CD4-positive, alpha-beta T cell treated with Interferon gamma for 1 hour (primary cell): ENCODE data around the gene OBI1.
"Not testable (repeated sequence)": the region's sequence is repeated elsewhere in the genome, so short reads cannot be mapped to it uniquely, and the experiment has no call there.

Experiments used
- DNase-seq: peaks from one replicate; pipeline ENCODE4 v3.0.0-alpha.2; 2020

OBI1 gene

DNA sequence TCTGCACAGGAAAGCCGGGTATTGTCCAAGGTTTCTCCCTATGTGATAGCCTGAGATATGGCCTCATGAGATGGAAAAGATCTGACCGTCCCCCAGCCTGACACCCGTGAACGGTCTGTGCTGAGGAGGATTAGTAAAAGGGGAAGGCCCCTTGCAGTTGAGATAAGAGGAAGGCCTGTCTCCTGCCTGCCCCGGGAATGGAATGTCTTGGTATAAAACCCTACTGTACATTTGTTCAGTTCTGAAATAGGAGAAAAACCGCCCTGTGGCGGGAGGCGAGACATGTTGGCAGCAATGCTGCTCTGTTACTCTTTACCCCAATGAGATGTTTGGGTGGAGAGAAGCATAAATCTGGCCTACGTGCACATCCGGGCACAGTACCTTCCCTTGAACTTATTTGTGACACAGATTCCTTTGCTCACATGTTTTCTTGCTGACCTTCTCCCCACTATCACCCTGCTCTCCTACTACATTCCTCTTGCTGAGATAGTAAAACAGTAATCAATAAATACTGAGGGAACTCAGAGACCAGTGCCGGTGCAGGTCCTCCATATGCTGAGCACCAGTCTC lies 11.8 kb downstream of the OBI1 start:
- not testable (repeated sequence) for DNase-seq

DNA sequence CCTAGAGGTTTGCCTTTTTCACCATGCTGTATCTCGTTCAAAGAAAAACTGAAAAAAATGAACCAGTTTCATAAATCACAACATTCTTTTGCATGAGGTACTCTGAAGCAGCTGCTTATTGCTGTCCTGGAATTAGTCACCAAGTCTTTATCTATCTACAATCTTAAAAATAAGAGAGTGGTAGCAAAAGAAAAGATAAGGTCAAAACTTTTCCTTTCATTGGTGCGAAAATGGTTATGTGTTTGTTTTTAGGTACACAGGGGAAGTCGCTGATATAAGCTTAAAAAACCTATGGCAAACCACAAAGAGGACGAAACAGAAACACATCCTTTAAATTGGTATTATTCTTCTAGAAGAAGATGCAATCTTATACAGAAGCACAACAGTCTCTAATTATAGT lies 20.7 kb downstream of the OBI1 start:
- no peak for DNase-seq

DNA sequence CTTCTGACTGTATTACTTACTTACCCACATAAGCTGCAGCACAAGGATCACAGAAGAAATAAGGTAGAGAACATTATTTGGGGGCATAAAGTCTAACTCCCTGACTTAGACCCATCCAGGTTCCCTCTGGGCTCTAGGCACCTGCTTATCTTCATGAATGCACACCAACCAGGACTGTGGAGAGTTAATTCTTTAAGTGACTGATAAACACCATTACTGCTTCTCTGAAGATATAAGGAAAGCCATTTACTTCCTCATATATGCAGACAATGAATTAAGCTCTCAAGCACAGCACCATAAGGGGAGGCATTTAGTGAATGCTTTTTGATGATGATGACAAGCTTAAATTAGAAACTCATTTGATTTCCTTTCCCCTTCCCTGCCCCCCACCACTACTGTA lies 22.5 kb downstream of the OBI1 start:
- DNase-seq = no peak

DNA sequence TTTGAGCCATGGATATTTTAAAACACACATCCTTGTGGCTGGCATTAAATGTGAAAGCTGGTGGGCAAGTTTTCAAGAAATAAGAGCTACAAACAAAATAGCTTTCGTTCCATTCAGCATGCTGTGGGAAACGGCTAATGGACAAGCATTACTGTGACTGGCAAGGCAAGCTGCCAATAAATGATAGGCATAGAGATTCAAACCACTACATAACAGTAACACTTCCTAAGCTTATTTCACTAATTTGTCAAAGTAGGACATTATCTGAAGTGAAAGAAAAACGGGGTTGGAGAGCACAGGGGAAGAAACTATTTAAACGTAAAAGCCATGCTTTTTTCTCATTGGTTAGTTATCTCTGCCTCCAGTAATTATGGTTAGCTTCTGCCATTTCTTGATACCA lies 26.0 kb downstream of the OBI1 start:
- no peak for DNase-seq

DNA sequence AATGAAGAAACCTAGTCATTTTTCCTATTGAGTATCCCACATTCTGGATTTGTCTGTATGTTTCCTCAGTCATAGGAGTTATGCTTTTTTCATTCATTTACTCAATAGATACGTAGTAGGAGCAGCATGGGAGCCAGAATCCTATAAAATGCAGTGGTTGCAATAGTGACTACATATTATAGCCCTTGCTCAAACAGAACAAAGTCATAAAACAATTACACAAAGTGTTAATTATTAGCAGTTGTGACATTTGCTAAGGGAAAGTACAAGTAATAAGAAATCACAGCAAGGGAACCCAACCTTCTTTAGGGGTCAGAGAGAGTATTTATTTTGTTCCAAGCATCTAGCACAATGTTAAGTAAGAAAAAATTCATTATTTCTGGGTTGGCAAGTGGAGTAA lies 27.9 kb downstream of the OBI1 start:
- no peak for DNase-seq

DNA sequence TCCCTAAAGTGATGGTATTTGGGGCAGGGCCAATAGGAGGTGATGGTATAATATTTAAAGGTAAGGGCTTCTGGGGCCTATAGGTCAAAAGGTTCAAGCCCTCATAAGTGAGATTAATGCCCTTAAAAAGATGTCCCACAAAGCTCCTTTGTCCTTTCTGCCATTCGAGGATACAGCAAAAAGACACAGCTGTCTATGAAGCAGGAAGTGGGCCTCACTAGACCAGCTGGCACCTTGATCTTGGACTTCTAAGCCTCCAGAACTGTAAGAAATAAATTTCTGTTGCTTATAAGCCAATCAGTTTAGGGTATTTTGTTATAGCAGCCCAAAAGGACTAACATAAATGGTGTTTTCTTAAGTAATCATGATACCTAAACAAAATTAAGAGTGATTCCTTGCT lies 28.4 kb downstream of the OBI1 start:
- no peak for DNase-seq

DNA sequence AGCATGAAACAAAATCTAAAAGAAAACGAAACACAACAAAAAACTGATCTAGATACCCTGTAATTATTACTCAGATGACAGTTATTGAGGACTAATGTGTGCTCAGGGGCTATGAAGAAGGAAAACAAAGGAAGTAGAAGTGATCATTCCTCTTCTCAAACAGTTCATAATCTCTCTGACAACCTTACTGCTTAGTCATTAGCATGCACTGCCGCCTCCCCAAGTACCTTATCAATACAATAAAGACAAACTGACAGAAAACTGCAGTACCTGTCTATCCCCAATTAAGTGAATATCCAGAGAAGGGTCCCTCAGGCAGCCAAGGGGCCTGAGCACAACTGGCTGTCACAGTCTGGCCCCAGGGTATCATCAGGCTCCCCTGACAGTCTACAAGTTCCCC lies 33.6 kb downstream of the OBI1 start:
- DNase-seq = no peak

DNA sequence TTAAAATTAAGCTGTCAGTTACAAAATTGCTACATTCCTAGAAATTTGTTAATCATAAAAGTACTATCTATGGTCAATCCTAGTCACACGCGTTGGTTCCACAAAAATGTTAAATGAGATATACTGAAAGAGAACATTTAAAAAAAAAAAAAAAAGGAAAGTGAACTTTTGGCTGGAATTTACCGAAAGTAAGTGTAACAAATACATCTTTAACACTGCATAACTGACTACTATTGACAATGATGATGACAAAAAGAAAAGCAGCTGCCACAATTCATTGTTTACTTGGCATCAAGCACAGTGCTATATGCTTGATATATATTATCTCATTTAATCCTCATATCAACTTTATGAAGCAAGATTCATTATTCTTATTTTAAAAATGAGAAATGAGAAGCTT lies 35.8 kb downstream of the OBI1 start:
- DNase-seq = no peak

DNA sequence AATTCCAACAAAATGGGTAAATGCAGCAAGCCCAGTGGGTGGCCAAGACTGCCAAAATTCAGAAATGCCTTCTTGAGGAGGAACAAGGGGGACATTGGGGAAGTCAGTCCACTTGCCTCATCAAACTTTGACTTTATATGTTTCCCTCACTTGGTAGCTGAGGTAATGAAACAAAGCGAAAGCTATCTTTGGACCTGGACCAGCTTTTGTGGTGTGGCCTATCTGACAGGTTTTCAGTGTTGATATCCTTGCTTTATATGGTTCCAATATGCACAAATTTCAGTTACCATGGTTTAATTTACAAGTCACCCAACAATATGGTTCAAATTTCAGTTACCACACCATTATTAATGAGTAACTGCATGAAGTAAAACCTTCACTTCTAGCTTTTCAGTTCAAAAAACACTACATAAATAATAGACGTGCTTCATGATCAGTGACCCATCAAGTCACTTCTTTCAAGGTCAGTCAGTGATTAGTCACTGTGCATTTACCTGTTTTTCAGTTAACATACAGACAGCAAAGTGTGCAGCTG lies 38.0 kb downstream of the OBI1 start:
- DNase-seq = no peak

DNA sequence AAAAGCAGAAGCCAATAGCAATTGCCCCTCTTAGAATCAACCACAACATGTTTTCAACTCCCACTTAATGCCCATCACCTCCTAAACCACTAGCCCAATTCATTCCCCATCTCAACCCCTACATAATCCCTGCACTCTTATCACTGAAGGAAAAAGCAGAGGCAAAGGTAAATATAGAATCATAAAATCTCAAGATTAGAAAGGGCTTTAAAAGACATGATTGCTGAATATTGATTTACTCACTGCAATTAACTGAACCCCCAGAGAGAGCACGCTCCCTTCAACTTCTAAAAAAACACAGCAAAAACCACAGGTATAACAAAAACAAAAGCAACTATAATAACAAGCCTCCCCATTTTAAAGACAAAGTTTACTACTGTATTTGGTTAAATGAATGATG lies 40.5 kb downstream of the OBI1 start:
- DNase-seq = no peak

DNA sequence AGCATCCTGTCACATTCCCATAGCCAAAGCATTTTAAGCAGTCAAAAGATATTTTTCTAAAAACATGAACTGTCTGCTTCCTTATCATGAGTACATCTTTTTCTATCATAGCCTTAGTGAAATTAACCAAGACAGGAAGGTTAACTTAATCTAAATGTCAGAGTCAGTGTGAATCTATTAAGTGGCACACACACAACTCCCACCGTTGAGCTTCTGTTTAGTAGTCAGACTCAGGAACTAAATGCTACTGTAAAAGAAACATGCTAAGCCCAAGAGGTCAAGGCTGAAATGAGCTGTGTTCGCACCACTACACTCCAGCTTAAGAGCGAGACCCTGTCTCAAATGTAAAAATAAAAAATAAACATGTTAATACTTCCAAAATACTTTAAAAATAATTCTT lies 47.9 kb downstream of the OBI1 start:
- DNase-seq = no peak

DNA sequence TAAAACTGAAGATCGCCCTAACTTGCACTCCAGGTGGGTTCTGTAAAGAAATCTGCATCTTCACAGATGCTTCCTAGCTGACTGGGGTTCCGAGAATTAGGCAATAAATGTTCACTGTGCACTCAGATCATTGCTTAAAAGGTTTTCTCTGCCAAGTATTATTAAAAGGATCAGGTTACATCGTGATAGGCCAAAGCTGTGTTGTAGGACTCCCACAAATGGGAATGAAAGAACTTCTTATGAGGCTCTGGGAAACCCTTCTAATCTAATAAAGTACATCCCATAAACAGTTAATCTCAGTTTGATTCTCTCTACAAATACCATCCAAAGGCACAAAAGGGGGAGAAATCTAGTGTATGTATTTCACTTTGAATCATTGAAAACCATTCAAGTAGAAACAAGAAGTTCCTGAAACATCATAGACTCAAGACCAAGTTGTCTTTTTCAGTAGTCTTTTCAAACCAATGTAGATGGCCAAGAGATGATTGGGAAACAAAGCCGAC lies 48.5 kb downstream of the OBI1 start:
- DNase-seq = no peak

DNA sequence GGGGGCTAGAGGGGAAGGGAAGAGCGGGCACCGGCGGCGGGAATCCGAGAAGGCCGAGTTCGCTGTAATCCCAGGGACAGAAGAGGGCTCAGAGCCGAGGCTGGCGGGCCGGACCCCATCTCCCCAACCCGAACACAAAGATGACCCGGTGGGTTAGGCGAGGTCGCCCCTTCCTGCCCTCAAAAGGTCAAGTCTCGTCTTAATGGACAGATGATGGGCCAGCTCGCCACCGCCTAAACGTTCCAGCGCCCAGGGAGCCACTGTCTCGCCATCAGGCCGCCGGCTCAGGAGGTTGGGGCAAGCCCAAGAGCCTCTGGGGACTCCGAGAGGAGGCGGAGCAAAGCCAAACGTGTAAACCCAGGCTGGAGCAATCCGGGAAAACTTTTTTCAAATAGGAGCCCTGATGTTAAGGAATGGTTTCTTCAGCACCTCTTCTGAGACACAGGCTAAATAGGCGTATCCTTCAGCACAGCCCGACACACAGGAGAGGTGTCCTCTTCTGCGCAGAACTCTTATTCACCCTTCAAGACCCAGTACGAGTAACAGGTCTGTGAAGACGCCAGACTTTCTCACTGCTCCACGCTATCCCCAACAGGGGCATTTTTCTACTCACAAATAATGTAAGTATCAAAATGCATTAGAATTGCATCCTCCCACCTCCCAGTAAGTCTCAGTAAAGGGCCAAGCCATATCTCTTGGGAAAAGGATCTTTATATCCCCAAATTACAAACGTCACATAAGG lies 49.3 kb downstream of the OBI1 start:
- no peak for DNase-seq

DNA sequence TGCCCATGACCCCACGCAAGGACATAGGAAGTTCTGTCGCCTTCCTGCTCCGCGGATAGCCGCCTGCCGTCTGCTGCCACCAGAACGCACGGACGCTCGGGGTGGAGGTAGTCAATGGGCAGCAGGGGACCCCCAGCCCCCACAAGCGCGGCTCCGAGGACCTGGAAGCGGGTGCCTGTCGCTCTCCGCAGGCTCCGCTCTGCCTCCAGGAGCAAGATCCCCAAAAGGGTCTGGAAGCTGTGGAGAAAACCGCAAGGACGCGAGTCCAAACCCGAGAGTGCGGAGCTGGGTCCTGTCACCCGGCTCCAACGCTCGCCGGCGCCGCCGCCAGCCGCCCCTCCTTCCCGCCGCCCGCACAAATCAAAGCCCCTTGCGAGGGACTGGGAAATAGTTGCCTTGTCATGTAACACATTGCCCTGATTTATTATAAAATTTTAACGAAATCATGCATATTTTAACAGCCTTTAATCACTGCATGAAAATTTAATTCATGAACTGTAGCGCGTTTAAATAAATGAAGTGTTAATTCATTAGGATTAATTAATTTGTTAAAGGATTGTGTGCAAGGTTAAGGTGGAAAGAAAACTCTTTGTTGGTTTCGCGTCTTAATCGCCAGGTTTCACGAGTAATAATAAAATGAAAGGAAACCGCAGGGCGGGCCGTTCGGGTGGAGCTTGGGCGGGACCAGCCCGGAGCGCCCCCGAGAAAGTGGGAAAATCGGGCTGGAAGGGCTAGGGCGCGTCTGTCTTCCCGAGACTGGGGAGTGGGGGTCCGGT lies 50.1 kb downstream of the OBI1 start:
- no peak for DNase-seq

DNA sequence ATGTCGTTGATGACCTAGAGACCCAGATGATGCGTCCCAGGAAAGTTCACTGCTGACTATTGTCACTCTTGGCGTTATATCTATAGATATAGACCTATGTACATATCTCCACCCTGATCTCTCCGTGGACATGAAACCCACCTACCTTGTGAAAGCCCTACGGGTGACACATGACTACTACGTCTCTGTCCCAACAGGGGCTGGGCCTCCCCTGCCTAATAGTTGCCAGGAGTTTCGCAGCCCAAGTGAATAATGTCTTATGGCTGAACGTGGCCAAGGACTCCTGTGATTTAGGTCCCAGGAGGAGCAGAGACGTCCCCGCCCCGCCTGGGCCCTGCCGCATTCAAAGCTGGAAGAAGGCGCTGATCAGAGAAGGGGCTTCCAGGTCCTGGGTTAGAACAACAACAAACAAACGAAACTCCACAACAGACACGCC lies 50.7 kb downstream of the OBI1 start:
- DNase-seq = no peak

DNA sequence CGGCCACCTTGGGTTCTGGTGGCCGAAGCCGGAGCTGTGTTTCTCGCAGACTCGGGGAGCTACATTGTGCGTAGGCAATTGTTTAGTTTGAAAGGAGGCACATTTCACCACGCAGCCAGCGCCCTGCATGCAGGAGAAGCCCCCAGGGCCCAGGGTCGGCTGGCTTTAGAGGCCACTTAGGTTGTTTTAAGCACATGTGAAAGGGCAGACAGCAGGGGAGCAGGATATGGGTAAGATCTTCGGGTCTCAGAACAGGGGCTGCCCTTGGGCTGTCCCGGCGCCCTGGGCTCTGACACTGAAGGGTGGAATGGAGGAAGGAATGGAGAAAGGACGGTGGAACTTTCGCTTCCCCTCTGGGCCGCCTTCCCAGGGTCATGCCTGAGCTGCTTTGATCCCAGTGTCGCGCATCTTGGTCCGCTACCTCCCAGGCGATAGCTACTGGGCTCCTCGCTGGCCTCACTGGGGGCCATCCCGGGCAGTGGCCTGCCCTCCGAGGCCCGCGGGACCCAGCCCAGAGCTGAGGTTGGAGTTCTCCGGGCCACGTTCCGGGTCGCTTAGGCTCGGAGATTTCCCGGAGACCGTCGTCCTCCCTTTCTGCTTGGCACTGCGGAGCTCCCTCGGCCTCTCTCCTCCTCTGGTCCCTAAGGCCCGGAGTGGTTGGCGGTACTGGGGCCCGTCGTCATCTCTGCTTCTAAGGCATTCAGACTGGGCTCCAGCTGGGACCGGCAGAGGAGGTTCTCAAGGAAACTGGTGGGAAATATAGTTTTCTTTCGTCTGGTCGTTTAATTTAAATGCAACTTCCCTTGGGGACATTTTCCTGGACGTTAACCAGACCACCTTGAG lies 51.3 kb downstream of the OBI1 start:
- DNase-seq = no peak

DNA sequence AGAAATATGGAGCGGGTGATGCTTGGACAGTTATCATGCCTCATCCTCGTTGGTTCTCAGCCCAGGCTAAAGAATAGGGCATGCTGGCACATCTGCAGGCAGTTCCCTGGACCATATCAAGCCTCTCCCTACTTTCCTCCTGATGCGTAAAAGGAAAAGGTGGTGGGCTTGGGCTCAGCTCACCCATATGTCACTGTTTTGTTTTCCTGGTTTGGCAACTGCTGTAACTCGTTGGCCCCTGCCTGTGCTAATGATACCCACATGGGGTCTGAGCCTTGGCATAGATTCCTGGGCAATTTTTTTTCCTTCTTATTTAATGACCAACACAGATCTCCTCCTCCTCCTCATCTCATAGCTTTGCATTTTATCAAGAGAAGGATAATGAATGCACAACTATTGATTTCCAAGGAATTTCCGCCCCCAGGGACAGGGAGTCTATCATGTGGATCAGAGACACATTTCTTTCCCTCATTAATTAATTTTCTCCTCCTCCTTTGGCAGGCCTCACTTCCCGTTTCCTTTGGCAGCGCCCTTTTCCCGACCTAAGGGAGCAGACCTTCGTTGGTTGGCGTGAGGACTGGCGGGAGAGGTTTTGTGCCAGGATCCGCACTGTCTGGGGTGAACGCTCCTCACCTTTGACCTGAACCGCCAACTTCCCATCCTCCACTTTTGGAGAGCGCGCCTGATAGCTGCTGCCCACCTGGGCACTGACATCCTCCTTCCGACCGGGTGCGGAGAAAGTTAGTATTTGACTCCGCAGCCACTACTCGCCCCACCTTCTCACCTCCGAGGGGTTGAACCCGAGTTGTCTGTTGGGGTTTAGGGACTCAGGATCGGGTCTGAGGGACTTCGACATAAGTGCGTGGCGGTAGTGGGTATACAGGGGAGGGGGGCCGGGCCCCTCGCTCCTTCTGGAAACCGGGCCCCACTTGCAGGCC lies 52.2 kb downstream of the OBI1 start:
- DNase-seq = no peak

DNA sequence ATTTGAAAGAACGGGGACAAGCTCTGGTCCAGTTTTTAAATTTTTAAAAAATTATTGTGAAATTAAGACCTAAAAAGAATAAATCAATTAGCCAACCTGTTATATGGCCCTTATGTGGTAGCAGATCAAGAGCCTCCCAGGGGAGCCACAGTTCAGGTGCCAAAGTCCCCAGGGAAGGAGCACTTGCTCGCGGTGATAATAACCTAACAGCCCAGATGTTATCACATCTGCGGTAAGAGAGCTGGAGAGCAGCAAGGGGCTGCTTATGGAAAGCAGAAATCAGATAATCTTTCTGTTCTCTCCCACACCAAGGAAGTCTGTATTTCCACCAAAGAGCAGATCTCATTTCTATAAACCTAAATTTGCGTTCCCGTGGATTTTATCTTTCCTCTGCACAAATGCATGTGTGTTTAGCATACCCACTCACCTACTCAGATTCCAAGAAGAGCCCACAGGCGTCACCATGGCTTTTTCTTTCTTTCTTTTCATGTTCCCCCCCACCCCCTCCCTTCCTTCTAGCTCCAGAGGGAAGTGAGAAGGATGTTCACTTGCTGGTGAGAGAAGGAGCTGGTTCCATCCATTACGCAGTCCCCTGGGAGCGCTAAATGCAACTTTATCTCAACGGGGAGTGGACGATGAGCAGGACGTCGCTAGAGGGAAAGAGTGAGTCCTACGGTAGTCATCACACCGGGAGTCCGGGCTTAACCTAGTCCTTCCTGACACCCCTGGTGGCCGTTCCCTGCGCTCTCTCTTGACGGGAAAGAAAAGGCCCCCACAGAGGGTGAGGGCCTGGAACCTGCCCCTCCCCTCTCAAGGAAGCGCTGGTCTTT lies 54.0 kb downstream of the OBI1 start:
- no peak for DNase-seq

DNA sequence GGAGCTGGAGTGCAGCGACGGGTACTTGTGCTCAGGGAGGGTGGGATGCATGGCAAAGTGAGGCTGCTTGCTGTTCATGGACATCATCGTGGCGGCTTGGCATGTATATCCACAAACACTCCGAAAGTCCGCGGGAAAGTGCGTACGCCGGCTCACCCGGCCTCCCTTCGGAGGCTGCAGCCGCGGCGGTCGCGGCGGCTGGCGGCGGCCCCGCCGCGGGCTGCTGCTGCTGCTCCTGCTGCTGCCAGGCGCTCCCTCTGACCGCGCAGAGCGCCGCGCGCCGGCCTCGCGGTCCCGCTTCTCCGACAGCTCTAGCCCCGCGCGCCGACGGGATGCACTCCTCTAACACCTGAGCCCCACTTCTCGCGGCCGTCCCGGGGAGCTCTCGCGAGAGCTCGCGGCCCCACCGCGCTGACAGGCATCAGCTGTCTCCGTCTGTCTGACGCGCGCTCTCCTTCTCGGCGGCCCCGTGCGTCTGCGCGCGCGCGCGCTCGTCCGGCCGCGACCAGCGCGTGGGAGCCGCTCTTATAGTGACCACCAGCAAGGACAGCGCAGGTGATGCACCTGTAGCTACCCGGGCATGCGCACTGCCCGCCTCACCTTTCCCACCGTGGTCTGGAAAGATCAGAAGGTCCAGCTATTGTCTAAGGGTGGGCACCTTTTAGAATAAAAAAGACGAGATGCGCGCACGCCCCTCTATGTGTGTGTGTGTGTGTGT lies 55.6 kb downstream of the OBI1 start, which contains the start of gene POU4F1:
Gene POU4F1 (minus strand): TSS at position 313 of the 718 bp plus-strand sequence. CDS start 226 bp downstream, at position 87.
- peak; percentile 56 for DNase-seq
